GM21529 (cell line): ENCODE measurements around the gene ING3.
"Not testable (repeated sequence)": the region's sequence is repeated elsewhere in the genome, so short reads cannot be mapped to it uniquely, and the experiment has no call there.

ENCODE experiments used
- ATAC-seq: cut with Tn5 transposase; IDR thresholded peaks from one replicate; pipeline ENCODE4 v1.9.1; 2021; ENCODE audit not compliant: unreplicated experiment

Gene ING3

GRCh38 chr7:121000081-121000983 is 49.8 kb downstream of the ING3 start:
- ATAC-seq = no peak

GRCh38 chr7:121001234-121001906 is 50.8 kb downstream of the ING3 start:
- no peak for ATAC-seq

DNA sequence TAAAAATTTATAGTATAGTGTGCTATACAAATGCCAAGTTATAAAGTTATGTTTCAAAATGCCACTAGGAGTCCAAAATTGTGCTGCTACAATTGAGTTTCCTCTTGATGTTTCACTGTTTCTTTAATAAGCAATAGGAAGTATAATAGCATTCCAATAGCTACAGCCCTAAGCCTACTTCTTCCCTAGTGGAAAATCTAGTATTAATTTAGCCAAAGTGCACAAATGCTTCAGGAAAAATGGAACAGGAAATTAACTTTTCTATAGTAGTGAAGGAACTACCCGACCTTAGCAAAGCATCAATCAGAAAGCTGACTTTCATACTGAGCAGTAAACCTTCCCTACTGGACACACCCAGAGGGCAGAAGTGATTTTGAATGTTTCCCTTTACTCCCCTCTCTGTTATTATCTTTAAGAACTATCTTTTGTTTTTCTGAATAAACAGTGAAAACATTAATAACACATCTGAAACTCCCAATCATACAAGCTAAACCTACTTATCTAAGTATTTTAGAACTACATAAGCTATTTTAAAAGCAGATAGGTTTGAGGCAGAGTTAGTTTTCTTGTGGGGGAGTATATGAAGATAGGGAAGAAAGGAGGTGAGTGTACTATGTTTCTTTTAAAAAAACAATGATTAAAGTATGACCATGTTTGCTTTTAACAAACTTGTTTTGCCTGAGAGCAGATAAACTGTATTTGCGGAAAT is 51.6 kb downstream of the ING3 start:
- no peak for ATAC-seq

DNA sequence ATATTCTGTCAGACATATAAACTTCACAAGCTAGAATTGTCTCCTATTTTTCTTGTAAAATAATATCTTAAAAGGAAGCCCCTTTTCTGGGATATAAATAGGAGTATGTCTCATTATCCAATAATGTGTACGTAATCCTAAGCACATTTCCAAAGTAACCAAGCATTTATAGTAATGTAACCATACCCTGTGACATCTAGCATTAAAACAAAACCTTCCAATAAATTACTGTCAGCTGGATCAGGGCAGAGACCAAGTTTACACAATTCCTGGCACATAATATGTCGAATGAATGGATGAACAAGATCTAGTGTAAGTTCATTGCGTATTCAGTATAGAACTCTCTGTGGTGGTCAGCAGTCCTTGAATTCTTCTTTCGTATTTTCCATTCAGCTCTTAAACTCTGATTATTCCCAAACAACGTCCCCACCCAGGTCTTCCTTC is 52.2 kb downstream of the ING3 start:
- no peak for ATAC-seq

- no peak for ATAC-seq
These were observed 53.6 kb downstream of the ING3 start for GRCh38 chr7:121003986-121004685.

- ATAC-seq = not testable (repeated sequence)
These were observed 54.5 kb downstream of the ING3 start for GRCh38 chr7:121005058-121005457.

DNA sequence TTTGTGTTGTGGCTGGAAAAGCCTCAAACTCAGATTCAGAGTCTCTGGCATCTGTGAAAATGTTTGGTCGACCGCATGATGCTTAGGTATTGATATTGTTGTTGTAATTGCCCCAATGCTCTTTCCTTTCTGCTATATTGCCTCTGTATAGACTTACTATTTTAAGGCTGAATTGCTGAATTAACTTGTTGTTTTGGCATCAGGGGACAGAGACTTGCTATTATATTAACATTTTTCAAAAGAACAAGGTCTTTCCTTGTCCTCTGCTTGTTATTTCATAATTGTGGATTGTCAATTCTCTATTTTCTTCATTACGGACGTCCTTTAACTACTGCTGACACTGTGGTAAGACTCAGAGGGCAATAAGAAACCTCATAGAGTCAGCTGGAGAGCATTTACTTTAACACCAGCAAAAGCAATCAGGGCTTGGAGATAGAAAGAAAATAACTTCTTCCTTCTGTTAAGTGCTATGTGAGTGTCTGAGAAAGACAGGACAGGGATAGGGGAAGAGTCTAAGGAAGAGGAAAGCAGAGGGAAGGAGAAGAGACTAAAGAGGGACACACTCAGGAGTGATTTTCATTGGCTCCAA is 55.5 kb downstream of the ING3 start:
- ATAC-seq = no peak

GRCh38 chr7:121006711-121007315 is 56.2 kb downstream of the ING3 start:
- no peak for ATAC-seq

- ATAC-seq = no peak
These were observed 58.2 kb downstream of the ING3 start for GRCh38 chr7:121008816-121009215.

GRCh38 chr7:121011401-121011800 is 60.8 kb downstream of the ING3 start:
- no peak for ATAC-seq

- no peak for ATAC-seq
These were observed 61.7 kb downstream of the ING3 start for GRCh38 chr7:121012170-121012874.

DNA sequence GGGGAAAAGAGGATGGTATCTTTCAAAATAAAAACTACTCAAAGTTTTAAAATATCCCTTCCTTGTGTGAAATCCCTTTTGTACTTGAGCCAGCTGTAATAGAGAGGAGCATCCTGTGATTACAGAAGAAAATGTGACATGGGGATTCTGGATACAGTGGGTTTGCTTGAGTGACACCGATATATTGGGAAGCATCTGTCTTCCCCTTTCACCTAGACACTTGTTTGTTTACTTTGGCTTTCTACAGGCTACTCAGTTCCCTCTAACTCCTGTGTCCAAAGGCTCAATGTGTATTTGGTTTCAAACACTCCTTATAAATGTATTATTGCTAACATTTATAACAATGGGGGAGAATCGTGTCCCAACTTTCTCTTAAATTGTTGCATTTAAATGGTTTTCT is 62.3 kb downstream of the ING3 start:
- no peak for ATAC-seq

DNA sequence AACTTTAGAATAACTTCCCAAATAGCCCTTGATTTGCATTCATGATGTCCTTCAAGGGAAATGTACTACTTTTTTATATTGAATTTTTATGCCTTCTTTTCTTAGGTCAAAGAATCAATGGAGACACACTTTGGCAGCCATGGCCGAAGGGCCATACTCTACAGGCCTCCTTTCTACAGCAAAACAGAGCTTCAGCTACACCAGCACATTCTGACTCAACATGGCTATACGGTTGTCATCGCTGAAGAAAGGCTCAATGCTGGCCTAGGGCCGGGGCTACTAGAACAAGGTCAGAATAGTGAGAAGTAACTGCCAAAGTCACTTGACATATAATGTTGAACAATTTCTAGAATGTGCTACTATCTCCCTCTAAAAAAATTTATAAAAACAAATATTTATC is 65.0 kb downstream of the ING3 start:
- ATAC-seq = no peak

DNA sequence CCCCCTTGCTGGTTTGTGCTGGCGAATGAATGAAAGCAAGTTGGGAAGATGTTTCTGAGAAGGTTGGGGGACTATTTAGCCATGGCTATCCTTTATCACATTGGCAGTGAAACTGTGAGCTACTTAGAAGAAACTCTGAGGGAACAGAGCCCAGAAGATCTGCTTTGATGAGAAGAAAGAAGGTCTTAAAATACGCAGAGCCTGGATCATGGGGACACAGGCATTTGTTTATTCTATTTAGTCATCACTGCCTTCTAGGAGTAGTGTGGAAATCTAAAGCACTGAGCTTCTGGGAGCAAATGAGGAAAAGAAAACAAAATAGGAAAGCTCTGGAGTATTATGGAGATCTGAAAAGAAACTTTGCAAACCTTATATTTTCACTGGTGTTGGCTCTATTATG is 66.4 kb downstream of the ING3 start:
- ATAC-seq = no peak

- no peak for ATAC-seq
These were observed 67.0 kb downstream of the ING3 start for GRCh38 chr7:121017586-121017985.

GRCh38 chr7:121019018-121019417 is 68.4 kb downstream of the ING3 start:
- no peak for ATAC-seq

GRCh38 chr7:121020249-121020988 is 69.8 kb downstream of the ING3 start:
- ATAC-seq = no peak

DNA sequence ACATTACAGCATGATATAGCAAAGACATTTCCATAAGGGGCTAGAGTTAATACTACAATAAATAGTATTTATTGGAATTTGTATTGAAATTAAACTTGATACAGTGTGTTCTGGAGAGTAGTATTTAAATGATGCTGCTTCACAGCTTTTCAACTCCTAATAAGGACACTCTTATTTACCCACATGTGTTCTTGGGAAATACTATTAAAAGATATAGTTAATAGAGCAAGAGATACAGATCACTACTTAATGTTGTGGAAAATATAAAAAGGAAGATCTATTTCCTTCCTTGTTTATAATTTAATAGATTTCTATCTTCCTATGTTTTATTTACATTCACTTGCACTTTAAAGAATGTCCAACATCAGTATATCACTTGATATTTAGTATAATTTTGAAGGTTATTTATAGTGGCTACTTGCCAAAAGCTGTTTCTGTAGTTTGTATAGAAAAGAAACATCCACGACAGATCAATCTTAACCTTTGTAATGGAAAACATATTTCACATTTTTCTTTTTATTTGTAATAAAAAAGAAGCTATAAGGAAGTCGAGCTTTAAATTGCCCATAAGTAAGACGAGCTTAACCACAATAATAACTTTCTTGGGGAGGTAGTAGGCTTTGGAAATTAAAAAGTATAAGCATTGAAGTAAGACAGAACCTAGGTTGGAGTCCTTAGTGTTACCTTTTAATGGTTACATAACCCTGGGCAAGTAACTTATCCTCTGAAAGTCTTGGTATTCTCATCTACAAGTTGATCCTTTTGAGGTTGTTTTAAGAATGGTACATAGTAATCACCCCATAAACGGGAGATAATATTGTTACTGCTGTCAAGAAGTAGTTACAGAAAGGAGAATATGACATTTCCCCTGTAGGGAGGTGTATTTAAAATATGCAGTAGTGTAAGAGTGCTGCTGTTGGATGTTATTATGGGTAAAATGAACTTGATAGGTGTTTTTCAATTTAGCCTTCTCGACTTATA is 70.7 kb downstream of the ING3 start:
- ATAC-seq = no peak
